Measurements from ENCODE around the gene DARS1. TPM values are rescaled to one million over a fixed set of nuclear protein-coding genes. Genes with fewer than 3 reads are reported as not detected.

DARS1 gene
- polyA plus RNA-seq, 1 donor (not counting 4 experiments of a cell fraction or from before 2014, with no cell fraction given) = 129 TPM

DNA sequence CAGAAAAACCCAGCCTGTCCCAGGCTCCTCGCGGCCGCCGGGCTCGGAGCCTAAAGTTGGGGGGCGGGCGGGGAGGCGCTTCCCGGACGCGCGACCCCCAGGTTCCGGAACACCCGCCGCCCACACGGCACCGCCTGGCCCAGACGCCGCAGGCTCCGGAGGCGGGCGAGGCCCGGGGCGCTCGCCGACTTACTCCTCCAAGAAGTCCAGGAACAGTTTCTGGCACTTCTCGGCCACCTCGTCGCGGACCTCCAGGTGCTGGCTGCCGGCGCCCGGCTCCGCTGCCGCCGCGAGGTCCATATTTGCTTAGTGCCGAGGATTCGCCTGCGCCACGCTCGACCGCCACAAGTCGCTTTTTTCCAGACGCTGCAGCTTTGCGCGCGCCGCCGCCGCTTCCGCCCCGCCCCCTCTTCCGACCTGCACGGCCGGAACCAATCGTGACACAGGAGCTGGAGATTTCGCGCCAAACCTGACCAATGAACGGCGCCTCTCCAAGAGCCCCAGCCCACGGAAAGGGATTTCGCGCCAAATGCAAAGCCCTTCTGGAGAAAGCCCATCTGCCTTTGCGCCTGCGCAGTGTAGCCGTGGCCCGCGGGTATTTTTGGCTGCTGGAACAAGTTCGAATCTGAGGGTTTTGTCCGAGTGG is 109.2 kb downstream of the DARS1 start, which contains the start of gene MCM6:
TSS of gene MCM6 (minus strand) at position 378 of the 646 bp plus-strand sequence. CDS start at position 300, 78 bp downstream.
- no peak for TF ChIP-seq EZH2 (IDR thresholded peaks at IDR 0.05; ENCODE audit: low read length)
- TF ChIP-seq, protein P1, sequence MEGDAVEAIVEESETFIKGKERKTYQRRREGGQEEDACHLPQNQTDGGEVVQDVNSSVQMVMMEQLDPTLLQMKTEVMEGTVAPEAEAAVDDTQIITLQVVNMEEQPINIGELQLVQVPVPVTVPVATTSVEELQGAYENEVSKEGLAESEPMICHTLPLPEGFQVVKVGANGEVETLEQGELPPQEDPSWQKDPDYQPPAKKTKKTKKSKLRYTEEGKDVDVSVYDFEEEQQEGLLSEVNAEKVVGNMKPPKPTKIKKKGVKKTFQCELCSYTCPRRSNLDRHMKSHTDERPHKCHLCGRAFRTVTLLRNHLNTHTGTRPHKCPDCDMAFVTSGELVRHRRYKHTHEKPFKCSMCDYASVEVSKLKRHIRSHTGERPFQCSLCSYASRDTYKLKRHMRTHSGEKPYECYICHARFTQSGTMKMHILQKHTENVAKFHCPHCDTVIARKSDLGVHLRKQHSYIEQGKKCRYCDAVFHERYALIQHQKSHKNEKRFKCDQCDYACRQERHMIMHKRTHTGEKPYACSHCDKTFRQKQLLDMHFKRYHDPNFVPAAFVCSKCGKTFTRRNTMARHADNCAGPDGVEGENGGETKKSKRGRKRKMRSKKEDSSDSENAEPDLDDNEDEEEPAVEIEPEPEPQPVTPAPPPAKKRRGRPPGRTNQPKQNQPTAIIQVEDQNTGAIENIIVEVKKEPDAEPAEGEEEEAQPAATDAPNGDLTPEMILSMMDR (optimal IDR thresholded peaks at IDR 0.05 in 1 of 3, IDR thresholded peaks at IDR 0.05 in 1 of 3, conservative IDR thresholded peaks at IDR 0.05 in 1 of 3; ENCODE audit: extremely low read depth in 1 of 3, insufficient read depth in 2 of 3, low read length in 3 of 3) = no peak
- no peaks in the 10 kb centered on the region for H4K20me1 ChIP-seq (ENCODE audit: control insufficient read depth, extremely low read depth, insufficient read depth, low read length)
- no peaks in the 10 kb centered on the region for H3K4me1 ChIP-seq (ENCODE audit: control insufficient read depth, extremely low read depth, insufficient read depth, low read length)
- dilution Hi-C loops (cut with MboI; ENCODE audit: extremely low pct_ligation_motif_present, low sequenced_read_pairs) = no loop called here
- FAIRE-seq (peak; percentile 85), DNase-seq (ENCODE audit: low read depth, low spot score) (peak; percentile 90)
- peak within 1 kb of the TSS; percentile 68 for H3K4me2 ChIP-seq (ENCODE audit: control insufficient read depth, extremely low read depth, insufficient read depth, low read depth, low read length)
- peaks cover 11% of the 10 kb centered on the region for H3K79me2 ChIP-seq (ENCODE audit: control insufficient read depth, insufficient read depth, low read length)
- H3K27me3 ChIP-seq (ENCODE audit: control insufficient read depth, extremely low read depth, insufficient read depth, low read length) = no peaks in the 10 kb centered on the region
- peak within 1 kb of the TSS; percentile 83 for H3K9ac ChIP-seq (ENCODE audit: control insufficient read depth, extremely low read depth, insufficient read depth, low read length)
- H2AFZ ChIP-seq (ENCODE audit: control insufficient read depth, low read length) = peak within 1 kb of the TSS; percentile 76
- H3K9me3 ChIP-seq (ENCODE audit: control insufficient read depth, low read depth, low read length) = no peaks in the 10 kb centered on the region
- H3K9me1 ChIP-seq (ENCODE audit: control insufficient read depth, extremely low read depth, insufficient read depth, low read length) = no peaks in the 10 kb centered on the region
- no peaks in the 10 kb centered on the region for H3K36me3 ChIP-seq (ENCODE audit: control insufficient read depth in 2 of 2, extremely low read depth in 1 of 2, insufficient read depth in 2 of 2, low read length in 2 of 2)
- H3K27ac ChIP-seq (ENCODE audit: control insufficient read depth, insufficient read depth, low read length) = peak within 1 kb of the TSS; percentile 70
- peak within 1 kb of the TSS; percentile 62 to 80 (median 78) for H3K4me3 ChIP-seq (ENCODE audit: control insufficient read depth in 2 of 3, extremely low read depth in 1 of 3, insufficient read depth in 2 of 3, low read depth in 1 of 3, low read length in 3 of 3)

DNA sequence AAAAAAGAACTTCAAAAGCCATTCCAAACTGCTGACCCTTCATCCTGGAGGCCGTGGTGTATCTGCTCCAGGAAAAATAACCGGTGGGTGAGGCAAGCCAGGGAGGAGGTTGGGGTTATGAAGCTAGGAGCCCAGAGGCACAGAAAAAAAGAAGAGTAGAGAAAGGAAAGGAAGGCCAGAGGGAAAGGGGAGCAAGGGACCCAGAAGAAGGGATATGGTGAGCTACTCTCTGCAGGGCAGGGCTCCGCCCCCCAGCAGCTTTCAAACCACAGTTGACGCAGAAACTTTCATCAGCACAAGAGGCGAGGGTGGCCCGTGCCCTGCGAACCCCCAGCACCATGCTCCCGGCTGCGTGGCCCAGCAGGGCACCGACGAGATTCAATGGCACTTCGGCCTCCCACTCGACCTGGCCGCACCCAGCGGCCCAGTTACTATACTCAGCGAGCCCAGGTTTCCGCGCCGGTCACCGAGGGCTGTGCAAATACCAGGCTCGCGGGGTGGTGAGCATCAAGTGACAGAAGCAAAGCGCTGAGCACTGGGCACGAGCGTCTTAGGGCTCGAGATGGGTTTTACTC is 109.8 kb downstream of the DARS1 start:
- TF ChIP-seq, protein P1 (optimal IDR thresholded peaks at IDR 0.05 in 1 of 3, IDR thresholded peaks at IDR 0.05 in 1 of 3, conservative IDR thresholded peaks at IDR 0.05 in 1 of 3; ENCODE audit: extremely low read depth in 1 of 3, insufficient read depth in 2 of 3, low read length in 3 of 3) = no peak
- TF ChIP-seq EZH2 (IDR thresholded peaks at IDR 0.05; ENCODE audit: low read length) = no peak
- DNase-seq (ENCODE audit: low read depth, low spot score) (no peak), FAIRE-seq (no peak)
- Histone ChIP-seq H3K4me1 (ENCODE audit: control insufficient read depth, extremely low read depth, insufficient read depth, low read length) (no peaks in the 10 kb centered on the region), H3K9ac (ENCODE audit: control insufficient read depth, extremely low read depth, insufficient read depth, low read length) (peak overlapping the region; percentile 83), H3K27ac (ENCODE audit: control insufficient read depth, insufficient read depth, low read length) (peak overlapping the region; percentile 70), H3K4me2 (ENCODE audit: control insufficient read depth, extremely low read depth, insufficient read depth, low read depth, low read length) (peak overlapping the region; percentile 68), H3K36me3 (ENCODE audit: control insufficient read depth in 2 of 2, extremely low read depth in 1 of 2, insufficient read depth in 2 of 2, low read length in 2 of 2) (peaks cover 0 to 1% of the 10 kb centered on the region in 2 experiments), H4K20me1 (ENCODE audit: control insufficient read depth, extremely low read depth, insufficient read depth, low read length) (no peaks in the 10 kb centered on the region), H2AFZ (ENCODE audit: control insufficient read depth, low read length) (peak overlapping the region; percentile 76), H3K4me3 (ENCODE audit: control insufficient read depth in 2 of 3, extremely low read depth in 1 of 3, insufficient read depth in 2 of 3, low read depth in 1 of 3, low read length in 3 of 3) (peak overlapping the region; percentile 62 to 80 (median 78)), H3K9me3 (ENCODE audit: control insufficient read depth, low read depth, low read length) (no peaks in the 10 kb centered on the region), H3K9me1 (ENCODE audit: control insufficient read depth, extremely low read depth, insufficient read depth, low read length) (no peaks in the 10 kb centered on the region), H3K27me3 (ENCODE audit: control insufficient read depth, extremely low read depth, insufficient read depth, low read length) (no peaks in the 10 kb centered on the region), H3K79me2 (ENCODE audit: control insufficient read depth, insufficient read depth, low read length) (peaks cover 11% of the 10 kb centered on the region)
- dilution Hi-C loops (cut with MboI; ENCODE audit: extremely low pct_ligation_motif_present, low sequenced_read_pairs) = no loop called here

All from keratinocyte (primary cell).